ENCODE results near the gene CCL8. TPM values are rescaled to one million over a fixed set of nuclear protein-coding genes. Genes with fewer than 3 reads are reported as not detected.
"Not testable (repeated sequence)": the region's sequence is repeated elsewhere in the genome, so short reads cannot be mapped to it uniquely, and the experiment has no call there.

Gene CCL8
- total RNA-seq, 1 donor from 2014 or later = 1.2 TPM

DNA sequence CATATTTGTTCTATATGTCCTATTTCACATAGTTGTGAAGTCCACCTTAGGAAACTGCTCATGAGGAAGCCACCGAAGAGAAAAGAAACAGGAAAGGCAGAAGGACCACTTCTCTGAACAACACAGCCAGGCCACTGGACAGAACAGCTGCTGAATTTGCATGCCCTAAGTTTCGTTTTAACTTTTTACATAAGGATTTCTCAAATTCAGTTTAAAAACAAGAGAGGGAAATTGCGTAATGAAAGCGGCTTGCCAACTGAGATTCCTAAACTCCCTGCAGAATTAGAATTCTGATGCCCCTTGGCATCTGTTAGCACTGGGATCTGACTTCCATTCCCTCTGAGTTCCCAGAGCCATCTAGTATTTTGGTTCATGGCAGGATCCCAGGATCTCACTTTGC lies 5.0 kb upstream of the CCL8 start:
- peak; percentile 30 for DNase-seq (ENCODE audit: low spot score)

GRCh38 chr17:34318474-34318873 lies 761 bp upstream of the CCL8 start:
- no peak for DNase-seq (ENCODE audit: low spot score)

DNA sequence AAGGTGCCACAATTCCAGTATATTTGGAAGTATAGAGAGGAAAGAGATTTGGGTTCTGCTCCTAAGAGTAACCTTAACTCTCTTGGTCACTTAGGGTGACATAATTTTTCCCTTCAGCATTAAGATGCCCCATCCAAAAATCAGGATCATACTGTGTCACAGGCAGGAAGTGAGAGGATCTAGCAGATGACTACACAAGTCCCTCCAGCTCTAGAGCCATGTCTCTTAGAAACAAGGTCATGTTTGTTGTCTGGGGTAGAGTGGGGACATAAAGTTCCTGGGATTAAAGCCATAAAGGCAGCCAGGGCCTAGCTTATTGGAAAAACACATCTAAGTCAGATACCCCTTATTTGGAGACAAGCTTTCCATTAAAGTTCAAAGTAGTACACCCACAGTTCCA lies 2.7 kb downstream of the CCL8 start:
- DNase-seq (ENCODE audit: low spot score) = no peak

DNA sequence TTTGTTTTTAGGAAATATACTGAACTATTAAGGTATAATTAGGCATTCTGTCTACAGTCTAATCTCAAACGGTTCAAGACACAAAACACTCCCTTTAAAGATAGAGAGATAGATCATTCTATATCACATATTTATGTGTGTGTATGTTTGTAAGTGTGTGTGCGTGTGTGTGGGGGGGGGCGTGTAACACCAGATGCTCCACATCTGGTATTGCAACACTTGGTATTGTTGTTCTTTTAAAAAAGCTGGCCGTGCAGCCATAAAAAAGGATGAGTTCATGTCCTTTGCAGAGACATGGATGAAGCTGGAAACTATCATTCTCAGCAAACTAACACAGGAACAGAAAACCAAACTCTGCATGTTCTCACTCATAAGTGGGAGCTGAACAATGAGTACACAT lies 8.3 kb downstream of the CCL8 start:
- DNase-seq (ENCODE audit: low spot score) = not testable (repeated sequence)

DNA sequence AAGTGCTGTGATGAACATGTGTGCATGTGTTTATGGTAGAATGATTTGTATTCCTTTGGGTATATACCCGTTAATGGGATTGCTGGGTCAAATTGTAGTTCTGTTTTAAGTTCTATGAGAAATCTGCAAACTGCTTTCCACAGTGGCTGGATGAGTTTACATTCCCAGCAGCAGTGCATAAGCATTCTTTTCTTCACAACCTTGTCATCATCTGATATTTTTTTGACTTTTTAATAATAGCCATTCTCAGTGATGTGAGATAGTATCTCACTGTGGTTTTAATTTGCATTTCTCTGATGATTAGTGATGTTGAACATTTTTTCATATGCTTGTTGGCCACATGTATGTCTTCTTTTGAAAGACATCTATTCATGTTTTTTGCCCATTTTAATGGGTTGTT lies 18.5 kb downstream of the CCL8 start:
- no peak for DNase-seq (ENCODE audit: low spot score)

GRCh38 chr17:34339138-34339770 lies 20.0 kb downstream of the CCL8 start:
- no peak for DNase-seq (ENCODE audit: low spot score)

DNA sequence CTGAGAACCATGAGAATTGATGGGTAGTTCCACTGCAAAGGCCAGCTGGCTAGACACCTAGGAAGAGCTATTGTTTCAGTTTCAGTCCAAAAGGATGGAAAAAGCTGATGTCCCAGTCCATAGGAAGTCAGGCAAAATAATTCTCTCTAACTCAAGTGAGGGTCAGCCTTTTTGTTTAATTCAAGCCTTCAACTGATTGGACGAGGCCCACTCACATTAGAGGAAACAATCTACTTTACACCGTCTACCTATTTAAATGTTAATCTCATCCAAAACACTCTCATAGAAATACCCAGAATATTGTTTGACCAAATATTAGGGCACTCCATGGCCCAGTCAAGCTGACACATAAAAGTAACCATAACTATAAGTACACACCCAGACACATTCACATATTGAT lies 22.7 kb downstream of the CCL8 start:
- DNase-seq (ENCODE audit: low spot score) = no peak

- no peak for DNase-seq (ENCODE audit: low spot score)
Measured at GRCh38 chr17:34347063-34347462, 27.8 kb downstream of the CCL8 start.

- no peak for DNase-seq (ENCODE audit: low spot score)
Measured at GRCh38 chr17:34349751-34350150, 30.5 kb downstream of the CCL8 start.

DNA sequence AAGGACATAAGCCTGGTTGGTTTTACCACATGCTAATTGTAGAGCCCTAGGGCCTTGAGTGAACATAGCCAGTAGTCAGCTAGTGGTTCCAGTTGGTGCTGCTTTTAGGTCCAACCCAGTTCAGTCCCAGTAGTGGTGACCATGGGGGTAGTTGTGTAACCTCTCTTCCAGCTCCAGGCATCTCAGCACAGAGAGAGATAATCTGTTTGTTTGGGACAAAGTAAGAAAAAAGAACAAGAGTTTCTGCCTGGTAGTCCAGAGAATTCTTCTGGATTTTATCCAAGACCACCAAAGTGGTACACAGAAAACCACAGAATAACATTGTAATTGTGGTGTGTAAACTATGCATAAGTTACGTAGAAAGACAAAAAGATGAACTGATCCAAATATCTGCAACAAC lies 31.9 kb downstream of the CCL8 start:
- peak; percentile 26 for DNase-seq (ENCODE audit: low spot score)

DNA sequence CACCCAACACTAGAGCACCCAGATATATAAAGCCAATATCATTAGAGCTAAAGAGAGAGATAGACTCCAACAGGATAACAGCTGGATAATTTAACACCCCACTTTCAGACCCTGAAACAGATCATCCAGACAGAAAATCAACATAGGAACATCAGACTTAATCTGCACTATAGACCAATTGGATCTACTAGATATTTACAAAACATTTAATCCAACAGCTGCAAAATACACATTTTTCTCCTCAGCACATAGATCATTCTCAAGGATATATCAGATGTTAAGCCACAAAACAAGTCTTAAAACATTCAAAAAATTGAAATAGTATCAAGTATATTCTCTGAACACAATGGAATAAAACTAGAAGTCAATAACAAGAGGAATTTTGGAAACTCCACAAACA lies 33.0 kb downstream of the CCL8 start:
- no peak for DNase-seq (ENCODE audit: low spot score)

DNA sequence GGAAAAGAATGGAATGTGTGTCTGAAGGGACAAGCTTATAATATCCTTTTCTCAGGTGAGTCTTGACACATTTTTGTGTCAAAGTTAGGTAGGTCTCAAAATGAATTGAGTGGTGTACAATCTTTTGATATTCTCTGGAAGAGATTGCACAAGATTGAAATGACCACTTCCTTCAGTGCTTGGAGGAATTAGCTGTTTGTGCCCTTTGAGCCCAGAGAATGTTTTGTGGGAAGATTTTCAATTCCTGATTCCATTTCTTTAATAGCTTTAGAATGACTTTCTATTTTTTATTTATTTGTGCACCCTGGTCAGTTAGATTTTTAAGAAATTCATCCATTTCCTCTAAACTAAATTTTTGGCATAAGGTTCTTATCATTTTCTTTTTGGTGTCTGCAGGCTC lies 35.4 kb downstream of the CCL8 start:
- no peak for DNase-seq (ENCODE audit: low spot score)

GRCh38 chr17:34356194-34356593 lies 37.0 kb downstream of the CCL8 start, which contains the start of gene CCL13:
Gene CCL13, plus strand, starts transcription at chr17:34356480. Its CDS starts 47 bp downstream, at chr17:34356527.
- DNase-seq (ENCODE audit: low spot score) = no peak

- DNase-seq (ENCODE audit: low spot score) = no peak
Measured at GRCh38 chr17:34357398-34357797, 38.2 kb downstream of the CCL8 start.

GRCh38 chr17:34358631-34359030 lies 39.4 kb downstream of the CCL8 start:
- no peak for DNase-seq (ENCODE audit: low spot score)

DNA sequence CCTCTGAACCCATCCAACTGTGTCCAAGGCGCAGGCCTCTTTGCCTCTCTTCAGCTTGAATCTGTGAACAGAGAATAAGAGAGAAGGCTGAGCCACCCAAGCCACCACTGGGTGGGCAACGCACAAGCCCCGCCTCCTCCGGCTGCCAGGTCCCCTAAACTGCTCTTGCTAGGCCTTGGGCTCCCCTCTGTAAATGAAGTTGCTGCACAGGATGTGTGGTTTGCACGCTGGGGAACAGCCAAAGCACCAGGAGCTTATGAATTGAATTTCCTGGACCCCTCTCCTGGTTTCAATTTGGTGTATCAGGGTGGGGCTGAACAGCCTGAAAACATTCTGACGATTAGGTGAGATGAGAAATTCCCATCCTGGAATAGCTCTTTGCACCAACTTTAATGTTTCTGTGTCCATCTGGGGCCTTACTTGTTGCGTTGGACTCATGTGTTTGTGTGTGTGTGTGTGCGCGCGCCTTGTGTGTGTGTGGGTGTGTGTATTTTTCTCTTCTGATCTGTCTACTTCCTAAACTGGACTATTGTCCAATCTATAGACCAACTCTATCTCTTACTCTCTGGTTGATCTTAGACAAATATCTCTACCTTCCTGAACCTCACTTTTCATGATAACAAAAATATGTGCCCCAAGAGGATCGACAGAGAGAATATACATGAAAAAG lies 41.5 kb downstream of the CCL8 start:
- DNase-seq (ENCODE audit: low spot score) = no peak

DNA sequence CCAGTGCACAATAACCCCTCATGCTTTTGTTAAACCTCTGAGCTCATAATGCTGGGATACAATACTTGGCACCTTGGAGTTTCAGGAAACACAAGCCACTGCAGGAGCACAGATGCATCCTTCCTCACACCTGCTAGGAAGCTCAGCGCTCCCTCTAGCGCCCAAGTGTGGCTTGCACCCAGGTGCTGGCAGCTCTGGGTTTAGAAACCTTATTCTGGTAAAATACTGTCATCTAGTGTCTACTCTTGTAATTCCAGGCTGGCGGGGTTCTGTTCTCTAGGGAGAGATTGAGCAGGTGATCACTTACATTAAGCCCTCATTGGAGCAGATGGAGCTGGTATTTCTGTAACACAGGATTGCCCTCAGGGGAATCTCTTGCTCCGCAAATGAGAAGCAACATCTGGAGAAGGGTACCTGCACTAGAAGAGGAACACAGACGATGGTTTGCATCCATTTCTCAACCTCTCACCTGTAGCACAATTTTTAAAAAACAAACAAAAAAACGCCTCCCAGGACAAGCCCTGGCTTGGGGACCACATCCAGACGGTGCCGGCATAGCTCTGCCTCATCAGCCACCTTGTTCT lies 42.3 kb downstream of the CCL8 start:
- peak; percentile 93 for DNase-seq (ENCODE audit: low spot score)

DNA sequence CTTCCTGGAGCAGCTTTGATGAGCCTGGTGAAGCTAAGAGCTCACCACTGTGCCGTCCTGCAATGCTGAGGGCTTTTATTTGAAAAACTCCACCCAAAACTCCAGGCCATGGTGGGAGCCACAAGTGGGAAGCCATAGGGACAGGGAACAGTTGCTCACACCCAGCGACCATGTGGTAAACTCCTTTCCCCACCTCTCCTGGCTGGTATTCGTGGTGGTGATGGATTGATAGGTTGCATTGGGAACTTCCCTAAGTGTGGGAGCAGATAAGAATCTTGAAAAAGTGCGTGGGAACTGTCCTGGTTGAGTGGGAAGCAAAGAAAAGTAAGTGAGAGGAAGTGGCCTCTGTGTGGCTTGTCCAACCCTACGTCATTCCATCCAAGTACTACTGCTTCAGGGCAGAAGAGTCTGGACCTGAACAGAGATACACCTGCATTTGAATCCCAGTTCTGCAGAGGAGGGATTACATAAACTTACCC lies 44.0 kb downstream of the CCL8 start, which contains the start of gene CCL1:
TSS of gene CCL1 (minus strand) at position 51 of the 479 bp plus-strand sequence. CDS start 72 bp downstream, outside the sequence.
- DNase-seq (ENCODE audit: low spot score) = no peak

- DNase-seq (ENCODE audit: low spot score) = no peak
Measured at GRCh38 chr17:34364751-34365150, 45.5 kb downstream of the CCL8 start.

- DNase-seq (ENCODE audit: low spot score) = no peak
Measured at GRCh38 chr17:34365340-34365739, 46.1 kb downstream of the CCL8 start.

- no peak for DNase-seq (ENCODE audit: low spot score)
Measured at GRCh38 chr17:34366010-34366409, 46.8 kb downstream of the CCL8 start.

GRCh38 chr17:34366529-34367107 lies 47.4 kb downstream of the CCL8 start:
- DNase-seq (ENCODE audit: low spot score) = no peak

Measured in mucosa of gallbladder (tissue), 1 donor.